22Rv1 (cell line): ENCODE results near the gene TMC8.

Source experiments
- CTCF ChIP-seq: fragments of 450-650 bp; IDR thresholded peaks from 2 replicates; pipeline ENCODE4 v1.5.1; 2017; ENCODE audit warnings: mild to moderate bottlenecking
- ZFX ChIP-seq: fragments of 450-650 bp; IDR thresholded peaks from 2 replicates; pipeline ENCODE4 v1.6.1; 2017; ENCODE audit warnings: antibody characterized with exemption, borderline replicate concordance

- TF ChIP-seq CTCF (no peak), ZFX (no peak)
These were observed 55.6 kb downstream of the TMC8 start for GRCh38 chr17:78185981-78186691.
